Metanephros (tissue), 1 donor: ENCODE results near the gene GSTA3. TPM values are rescaled to one million over a fixed set of nuclear protein-coding genes. Genes with fewer than 3 reads are reported as not detected.

Experiments used
- total RNA-seq: library from RNA; depleted of rRNA; stranded (reverse); fragments of >200 nt; gene quantifications from one replicate; pipeline ENCODE4 v1.2.3, GENCODE V29; 2014

Gene GSTA3
- total RNA-seq = not detected

GRCh38 chr6:52909531-52909930, at the start of gene GSTA3:
Gene GSTA3, minus strand, starts transcription at chr6:52909698. Its CDS starts 3,864 bp downstream, at chr6:52905834.

Other genes with a start within 250 kb of the GSTA3 start
- 17.2 TPM for gene TMEM14A, start 238.6 kb downstream of the GSTA3 start, total RNA-seq
- gene GSTA2, start 146.2 kb downstream of the GSTA3 start, total RNA-seq = not detected
- gene GSTA1, start 105.9 kb downstream of the GSTA3 start, total RNA-seq = 1.4 TPM
- not detected for gene GSTA5, start 68.9 kb downstream of the GSTA3 start, total RNA-seq
- 48.4 TPM for gene GSTA4, start 85.6 kb upstream of the GSTA3 start, total RNA-seq
- 12.9 TPM for gene CILK1, start 152.1 kb upstream of the GSTA3 start, total RNA-seq
- 46.8 TPM for gene FBXO9, start 155.7 kb upstream of the GSTA3 start, total RNA-seq
- 0.18 TPM for gene GCM1, start 239.1 kb upstream of the GSTA3 start, total RNA-seq